Activated CD4-positive, alpha-beta T cell treated with anti-CD3 and anti-CD28 coated beads, Interleukin-2, amount 50 U/mL, for 24 hours (primary cell): ENCODE measurements around the gene DNM1L.
A peak's percentile ranks its signal among the peaks of the same experiment; 100 is the strongest.
"Not testable (repeated sequence)": the region's sequence is repeated elsewhere in the genome, so short reads cannot be mapped to it uniquely, and the experiment has no call there.

ENCODE experiments used
- DNase-seq, 2 donors: peaks; one replicate each; pipeline ENCODE4 v3.0.0-alpha.2; 2020; ENCODE audit warnings: low read depth in 1 of 2, low spot score in 1 of 2

DNM1L gene

GRCh38 chr12:32695787-32696186 lies 16.7 kb downstream of the DNM1L start:
- DNase-seq: no peak

GRCh38 chr12:32697445-32697844 lies 18.3 kb downstream of the DNM1L start:
- DNase-seq: no peak

GRCh38 chr12:32698285-32698684 lies 19.2 kb downstream of the DNM1L start:
- DNase-seq: no peak

- DNase-seq: not testable (repeated sequence)
Measured at GRCh38 chr12:32699437-32699836, 20.3 kb downstream of the DNM1L start.

GRCh38 chr12:32702473-32702872 lies 23.4 kb downstream of the DNM1L start:
- DNase-seq: no peak

GRCh38 chr12:32702946-32703345 lies 23.8 kb downstream of the DNM1L start:
- DNase-seq: no peak

DNA sequence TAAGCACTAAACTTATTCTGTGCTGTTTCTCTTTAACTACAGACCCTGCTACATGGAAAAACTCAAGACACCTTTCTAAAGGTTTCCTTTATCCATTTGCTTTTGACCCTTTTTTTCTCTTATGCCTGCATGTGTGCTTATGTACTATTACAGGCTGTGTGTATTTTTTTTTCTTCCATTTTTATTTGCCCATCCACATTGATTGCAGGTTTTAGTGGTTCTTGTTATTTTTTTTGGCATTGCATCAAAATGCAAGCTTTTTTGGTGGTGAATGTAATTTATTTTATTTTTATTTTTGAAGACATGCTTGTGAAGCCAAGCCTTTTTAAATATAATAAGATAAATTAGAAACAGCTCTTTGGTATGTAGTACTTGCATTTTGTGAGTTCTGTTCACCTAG lies 26.7 kb downstream of the DNM1L start:
- DNase-seq: no peak

DNA sequence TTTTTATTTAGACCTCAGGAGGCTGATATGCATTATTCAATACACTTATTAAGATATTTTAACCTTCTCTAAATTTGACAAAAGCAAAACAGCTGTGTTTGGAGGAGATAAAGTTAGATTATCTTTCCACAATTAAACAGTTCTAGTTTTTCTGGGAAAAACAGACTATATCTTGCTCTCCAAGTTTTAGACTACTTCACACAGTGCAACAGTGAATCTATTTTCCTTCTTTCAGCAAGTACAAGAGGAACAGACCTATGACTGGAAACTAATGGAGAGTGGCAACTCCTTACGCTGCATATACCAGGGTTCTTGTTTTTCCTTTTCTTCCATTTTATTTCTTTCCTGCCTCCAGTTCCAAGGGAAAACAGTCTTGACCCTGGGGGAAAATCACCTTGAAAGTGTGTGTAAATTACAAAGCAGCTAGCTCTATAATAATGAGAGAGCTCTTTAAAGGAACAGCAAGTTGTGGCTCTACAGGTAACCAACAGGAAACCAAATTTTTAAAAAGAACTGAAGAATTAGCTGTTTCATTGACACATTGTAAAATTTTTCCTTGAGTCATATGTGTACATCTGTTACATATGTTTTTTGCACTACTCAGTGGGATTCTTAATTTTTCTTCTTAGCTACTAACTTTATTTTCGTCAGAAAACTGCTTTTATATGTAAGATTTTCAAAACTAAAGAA lies 27.4 kb downstream of the DNM1L start:
- no peak for DNase-seq

DNA sequence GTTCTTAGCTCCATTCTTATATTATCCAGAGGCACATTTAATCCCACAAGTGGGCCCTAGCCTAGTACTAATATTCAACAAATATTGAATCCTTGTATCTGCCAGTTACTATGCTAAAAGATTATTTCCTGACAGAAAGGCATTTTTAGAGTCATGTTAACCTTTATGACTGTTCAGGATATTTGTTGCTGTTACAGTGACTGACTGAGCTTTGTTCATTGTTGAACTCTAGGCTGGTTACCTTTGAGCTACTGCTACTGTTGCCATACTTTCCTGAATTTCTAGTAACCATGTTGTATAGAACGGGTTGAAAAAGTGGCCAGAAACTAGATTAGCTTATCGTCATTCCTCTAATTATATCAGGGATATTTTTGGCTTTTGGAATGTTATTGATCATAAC lies 29.8 kb downstream of the DNM1L start:
- no peak for DNase-seq

- DNase-seq: no peak
Measured at GRCh38 chr12:32714772-32715171, 35.7 kb downstream of the DNM1L start.

DNA sequence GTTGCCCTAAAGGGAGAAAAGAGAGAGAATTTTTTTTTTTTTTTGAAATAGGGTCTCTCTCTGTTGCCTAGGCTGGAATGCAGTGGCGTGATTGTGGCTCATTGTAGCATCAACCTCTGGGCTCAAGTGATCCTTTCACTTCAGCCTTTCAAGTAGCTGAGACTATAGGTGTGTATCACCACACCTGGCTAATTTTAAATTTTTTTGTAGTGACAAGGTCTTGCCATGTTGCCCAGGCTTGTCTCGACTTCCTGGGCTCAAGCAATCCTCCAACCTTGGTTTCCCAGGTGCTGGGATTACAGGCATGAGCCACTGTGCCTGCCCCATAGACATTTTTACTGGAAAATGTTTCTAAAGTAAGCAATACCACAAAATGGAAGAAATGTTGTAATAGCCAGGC lies 39.8 kb downstream of the DNM1L start:
- DNase-seq: no peak

- DNase-seq: not testable (repeated sequence)
Measured at GRCh38 chr12:32725308-32725707, 46.2 kb downstream of the DNM1L start.

GRCh38 chr12:32726286-32726685 lies 47.2 kb downstream of the DNM1L start:
- DNase-seq: no peak

DNA sequence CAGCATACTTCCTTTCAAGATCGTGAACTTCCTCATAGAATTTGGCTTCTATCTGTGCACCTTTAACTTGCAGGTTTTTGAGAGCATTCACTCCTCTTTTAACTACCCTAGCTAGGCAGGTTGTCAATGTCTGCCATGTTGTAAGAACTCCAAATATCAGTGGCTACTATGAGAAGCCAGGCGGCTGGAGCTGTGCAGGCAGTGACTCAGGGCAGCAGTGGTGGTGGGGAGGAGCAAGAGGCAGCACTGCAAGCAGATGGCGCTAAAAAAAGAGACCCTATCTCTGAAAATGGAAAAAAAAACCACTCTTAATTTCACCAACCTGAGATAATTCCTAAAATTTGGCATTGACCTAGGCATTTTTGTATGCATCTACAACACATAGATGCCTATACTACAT lies 48.1 kb downstream of the DNM1L start:
- DNase-seq: no peak

DNA sequence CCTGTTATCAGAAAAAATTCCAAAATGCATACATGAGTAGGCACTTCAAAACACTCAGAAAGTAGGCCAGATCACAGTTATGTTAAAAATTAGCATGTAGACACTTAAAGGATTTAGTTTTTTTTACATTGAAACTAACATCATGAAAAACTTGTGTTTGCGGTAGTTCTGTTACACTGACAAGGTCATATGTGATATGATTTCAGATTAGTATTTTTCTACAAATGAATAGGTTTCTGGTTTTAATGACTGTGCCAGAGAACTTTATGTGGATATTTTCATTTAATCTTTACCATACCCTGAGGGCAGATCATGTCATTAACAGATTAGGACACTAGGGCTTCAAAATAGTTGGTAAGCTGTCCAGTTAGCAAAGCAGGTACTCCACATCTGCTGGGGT lies 55.9 kb downstream of the DNM1L start:
- DNase-seq: no peak

DNA sequence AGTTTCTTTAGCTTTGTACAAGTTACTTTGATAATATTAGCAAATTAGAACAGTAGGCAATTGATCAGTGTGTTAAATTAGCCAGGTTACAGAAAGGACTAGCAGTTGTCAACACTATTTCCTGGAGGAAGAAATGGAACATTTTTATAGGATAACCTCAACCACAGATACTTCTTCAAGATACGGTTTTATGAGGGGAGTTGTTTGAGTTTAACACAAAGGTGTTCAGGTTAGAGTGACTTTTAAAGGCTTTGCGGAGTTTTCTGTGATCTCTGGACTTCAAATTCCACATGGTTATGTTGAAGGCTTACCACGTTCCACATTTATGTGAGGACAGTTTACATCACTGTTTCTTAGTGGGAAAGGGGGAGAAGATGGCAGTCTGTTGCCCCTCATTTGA lies 57.3 kb downstream of the DNM1L start:
- DNase-seq: no peak

GRCh38 chr12:32737715-32738114 lies 58.6 kb downstream of the DNM1L start:
- DNase-seq: no peak

GRCh38 chr12:32739279-32739678 lies 60.2 kb downstream of the DNM1L start:
- DNase-seq: no peak

DNA sequence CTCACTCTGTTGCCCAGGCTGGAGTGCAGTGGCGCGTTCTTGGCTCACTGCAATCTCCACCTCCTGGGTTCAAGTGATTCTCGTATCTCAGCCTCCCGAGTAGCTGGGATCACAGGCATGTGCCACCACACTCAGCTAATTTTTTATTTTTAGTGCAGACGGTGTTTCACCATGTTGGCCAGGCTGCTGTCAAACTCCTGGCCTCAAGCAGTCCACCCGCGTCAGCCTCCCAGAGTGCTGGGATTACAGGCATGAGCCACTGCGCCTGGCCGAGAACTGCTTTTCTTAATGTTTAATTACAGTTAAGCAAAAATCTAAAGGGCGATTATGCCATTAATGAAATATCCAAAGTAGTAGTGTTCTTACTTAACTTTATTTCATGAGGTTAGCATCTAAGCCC lies 63.0 kb downstream of the DNM1L start:
- DNase-seq: no peak

- DNase-seq: no peak
Measured at GRCh38 chr12:32743264-32743663, 64.2 kb downstream of the DNM1L start.

DNA sequence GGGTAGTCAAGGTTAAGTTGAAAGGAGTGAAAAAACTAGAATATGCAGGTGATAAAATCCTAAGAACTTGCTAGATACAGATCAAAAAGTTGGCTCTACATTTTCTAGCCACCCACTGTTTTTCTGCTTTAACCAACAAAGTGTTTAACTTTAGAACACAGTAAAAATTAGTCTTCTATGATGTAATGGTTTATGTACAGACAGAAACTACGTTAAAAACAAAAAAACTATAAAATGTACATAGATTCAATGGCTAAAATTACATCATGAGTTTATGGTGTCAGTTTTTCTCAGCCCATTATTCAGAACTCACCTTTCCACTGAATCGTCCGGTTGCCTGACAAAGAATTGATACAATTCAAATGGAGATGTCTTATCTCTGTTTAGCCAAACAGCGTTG lies 74.5 kb downstream of the DNM1L start:
- DNase-seq: no peak

- DNase-seq: no peak
Measured at GRCh38 chr12:32754111-32754510, 75.0 kb downstream of the DNM1L start.

GRCh38 chr12:32755051-32755653 lies 76.1 kb downstream of the DNM1L start:
- peak; percentile 41 to 53 for DNase-seq
